ENCODE data around the gene ARHGAP9. TPM values are rescaled to one million over a fixed set of nuclear protein-coding genes. Genes with fewer than 3 reads are reported as not detected.
"Not testable (repeated sequence)": the region's sequence is repeated elsewhere in the genome, so short reads cannot be mapped to it uniquely, and the experiment has no call there.

Gene ARHGAP9
- total RNA-seq, 1 donor from 2014 or later = 102 TPM

- intact Hi-C loops (cut with micrococcal nuclease); H3K27ac Mint-ChIP-seq; H3K27me3 Mint-ChIP-seq; H3K4me3 Mint-ChIP-seq; H3K9me3 Mint-ChIP-seq; DNase-seq: not testable (repeated sequence)
- H3K4me1 Mint-ChIP-seq = peaks cover 18% of the 10 kb centered on the region
- H3K36me3 Mint-ChIP-seq (ENCODE audit: low read depth) = peaks cover 73% of the 10 kb centered on the region
Observed at GRCh38 chr12:57495051-57495701, 15.5 kb upstream of the ARHGAP9 start.

- Mint-ChIP-seq H3K27ac (peak overlapping the region; percentile 81), H3K27me3 (peaks cover 2% of the 10 kb centered on the region), H3K4me3 (peak overlapping the region; percentile 8), H3K9me3 (no peaks in the 10 kb centered on the region), H3K4me1 (peaks cover 26% of the 10 kb centered on the region), H3K36me3 (ENCODE audit: low read depth) (peaks cover 67% of the 10 kb centered on the region)
- intact Hi-C loops (cut with micrococcal nuclease) = no loop called here
- DNase-seq = no peak
Observed at GRCh38 chr12:57491393-57492280, 12.0 kb upstream of the ARHGAP9 start.

GRCh38 chr12:57490126-57490525, 10.5 kb upstream of the ARHGAP9 start:
- peak overlapping the region; percentile 29 for H3K27ac Mint-ChIP-seq
- no peak for DNase-seq
- intact Hi-C loops (cut with micrococcal nuclease) = no loop called here
- H3K4me1 Mint-ChIP-seq = peaks cover 26% of the 10 kb centered on the region
- H3K4me3 Mint-ChIP-seq = peak overlapping the region; percentile 96
- H3K27me3 Mint-ChIP-seq = peaks cover 2% of the 10 kb centered on the region
- H3K36me3 Mint-ChIP-seq (ENCODE audit: low read depth) = peaks cover 54% of the 10 kb centered on the region
- H3K9me3 Mint-ChIP-seq = no peaks in the 10 kb centered on the region

- peaks cover 2% of the 10 kb centered on the region for H3K27me3 Mint-ChIP-seq
- peaks cover 26% of the 10 kb centered on the region for H3K4me1 Mint-ChIP-seq
- H3K36me3 Mint-ChIP-seq (ENCODE audit: low read depth) = peaks cover 51% of the 10 kb centered on the region
- no peaks in the 10 kb centered on the region for H3K9me3 Mint-ChIP-seq
- no peak for DNase-seq
- intact Hi-C loops (cut with micrococcal nuclease) = no loop called here
- H3K27ac Mint-ChIP-seq = peak overlapping the region; percentile 93
- H3K4me3 Mint-ChIP-seq = peak overlapping the region; percentile 96
Observed at GRCh38 chr12:57489157-57489641, 9.5 kb upstream of the ARHGAP9 start.

GRCh38 chr12:57488402-57489156, 8.9 kb upstream of the ARHGAP9 start:
- peaks cover 48% of the 10 kb centered on the region for H3K36me3 Mint-ChIP-seq (ENCODE audit: low read depth)
- DNase-seq = peak; percentile 68

GRCh38 chr12:57487597-57488401, 8.1 kb upstream of the ARHGAP9 start, which contains the start of gene MARS1:
TSS of gene MARS1 (plus strand) at chr12:57488068. CDS start at chr12:57488091, 23 bp downstream.
- peak; percentile 98 for DNase-seq
- Mint-ChIP-seq H3K36me3 (ENCODE audit: low read depth) (peaks cover 46% of the 10 kb centered on the region), H3K27me3 (peaks cover 2% of the 10 kb centered on the region), H3K4me3 (peak within 1 kb of the TSS; percentile 96), H3K4me1 (peaks cover 27% of the 10 kb centered on the region), H3K9me3 (no peaks in the 10 kb centered on the region), H3K27ac (peak within 1 kb of the TSS; percentile 93)
- intact Hi-C loops (cut with micrococcal nuclease) = loop anchor here (1.0 kb wide), 3 partner anchors 8 to 60 kb away; partner anchors contain the start of genes ARHGAP9, DCTN2 and DDIT3

More at GRCh38 chr12:57488402-57489156, 8.9 kb upstream of the ARHGAP9 start:
- Mint-ChIP-seq H3K4me3 (peak overlapping the region; percentile 96), H3K4me1 (peaks cover 26% of the 10 kb centered on the region), H3K27me3 (peaks cover 2% of the 10 kb centered on the region), H3K9me3 (no peaks in the 10 kb centered on the region), H3K27ac (peak overlapping the region; percentile 93)
- intact Hi-C loops (cut with micrococcal nuclease) = no loop called here

- intact Hi-C loops (cut with micrococcal nuclease) = loop anchor here (1.0 kb wide), 3 partner anchors 8 to 60 kb away; partner anchors contain the start of genes ARHGAP9, DCTN2 and DDIT3
- H3K9me3 Mint-ChIP-seq = no peaks in the 10 kb centered on the region
- peaks cover 39% of the 10 kb centered on the region for H3K36me3 Mint-ChIP-seq (ENCODE audit: low read depth)
- H3K27me3 Mint-ChIP-seq = peaks cover 2% of the 10 kb centered on the region
- peaks cover 23% of the 10 kb centered on the region for H3K4me1 Mint-ChIP-seq
- H3K27ac Mint-ChIP-seq = peak overlapping the region; percentile 93
- H3K4me3 Mint-ChIP-seq = no peak overlapping the region
- no peak for DNase-seq
Observed at GRCh38 chr12:57487055-57487596, 7.5 kb upstream of the ARHGAP9 start.

GRCh38 chr12:57485695-57486094, 6.0 kb upstream of the ARHGAP9 start:
- peaks cover 31% of the 10 kb centered on the region for H3K36me3 Mint-ChIP-seq (ENCODE audit: low read depth)
- H3K27ac Mint-ChIP-seq = no peak overlapping the region
- H3K4me1 Mint-ChIP-seq = peaks cover 28% of the 10 kb centered on the region
- H3K27me3 Mint-ChIP-seq = peaks cover 2% of the 10 kb centered on the region
- intact Hi-C loops (cut with micrococcal nuclease) = no loop called here
- DNase-seq = no peak
- H3K9me3 Mint-ChIP-seq = no peaks in the 10 kb centered on the region
- H3K4me3 Mint-ChIP-seq = no peak overlapping the region

GRCh38 chr12:57483466-57483865, 3.8 kb upstream of the ARHGAP9 start:
- peaks cover 36% of the 10 kb centered on the region for H3K4me1 Mint-ChIP-seq
- peaks cover 2% of the 10 kb centered on the region for H3K27me3 Mint-ChIP-seq
- no peak for DNase-seq

GRCh38 chr12:57481671-57482070, 2.0 kb upstream of the ARHGAP9 start:
- Mint-ChIP-seq H3K9me3 (no peaks in the 10 kb centered on the region), H3K4me1 (peaks cover 47% of the 10 kb centered on the region), H3K27ac (peak overlapping the region; percentile 97), H3K27me3 (no peaks in the 10 kb centered on the region), H3K36me3 (ENCODE audit: low read depth) (peaks cover 22% of the 10 kb centered on the region), H3K4me3 (no peak overlapping the region)
- intact Hi-C loops (cut with micrococcal nuclease) = no loop called here
- DNase-seq = no peak

More at GRCh38 chr12:57483466-57483865, 3.8 kb upstream of the ARHGAP9 start:
- intact Hi-C loops (cut with micrococcal nuclease) = no loop called here
- Mint-ChIP-seq H3K9me3 (no peaks in the 10 kb centered on the region), H3K4me3 (no peak overlapping the region), H3K36me3 (ENCODE audit: low read depth) (peaks cover 16% of the 10 kb centered on the region), H3K27ac (peak overlapping the region; percentile 17)

- H3K4me1 Mint-ChIP-seq = peaks cover 63% of the 10 kb centered on the region
- peaks cover 42% of the 10 kb centered on the region for H3K36me3 Mint-ChIP-seq (ENCODE audit: low read depth)
- peak overlapping the region; percentile 97 for H3K27ac Mint-ChIP-seq
- peak overlapping the region; percentile 96 for H3K4me3 Mint-ChIP-seq
- H3K27me3 Mint-ChIP-seq = no peaks in the 10 kb centered on the region
- intact Hi-C loops (cut with micrococcal nuclease) = loop anchor here (1.0 to 10.0 kb wide), 6 partner anchors 8 to 472 kb away; partner anchors contain the start of genes DDIT3, OS9, PIP4K2C and ZBTB39
- H3K9me3 Mint-ChIP-seq = no peaks in the 10 kb centered on the region
- DNase-seq = no peak
Observed at GRCh38 chr12:57479043-57479375, 657 bp downstream of the ARHGAP9 start.

Measured in activated CD4-positive, alpha-beta T cell treated with anti-CD3 and anti-CD28 coated beads, Interleukin-2, amount 10 ng/mL, durations not matched to agents 24 days and 14 days (primary cell).